Measurements from ENCODE around the gene HPSE2. TPM values are rescaled to one million over a fixed set of nuclear protein-coding genes. Genes with fewer than 3 reads are reported as not detected.

The HPSE2 gene
- total and polyA plus RNA-seq, 2 of the 8 experiments (the other 6 are each of a cell fraction or from before 2014, with no cell fraction given), result 0.41 to 0.58 TPM

DNA sequence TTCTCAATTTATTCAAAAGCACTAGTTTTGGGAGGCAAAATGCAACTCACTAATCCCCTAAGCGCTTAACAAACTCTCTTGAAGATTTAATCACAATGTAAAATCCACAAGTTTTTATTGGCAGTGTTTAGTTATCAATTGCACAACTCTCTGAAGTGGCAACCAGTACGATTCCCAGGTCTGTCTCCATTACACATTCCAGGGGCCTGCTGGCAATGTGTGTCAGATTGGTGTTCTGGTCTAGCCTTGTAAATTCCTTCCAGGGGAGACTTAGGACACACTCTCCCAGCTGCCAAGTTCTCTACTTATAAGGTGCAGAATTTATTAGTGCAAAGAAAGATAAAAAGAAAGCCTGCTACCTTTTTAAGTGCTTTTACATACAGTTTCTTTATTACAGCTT lies 624.2 kb downstream of the HPSE2 start:
- no peaks in the 10 kb centered on the region for H4K20me1 ChIP-seq (replicated peaks in 1 of 2; ENCODE audit: control insufficient read depth in 1 of 2, insufficient read depth in 2 of 2, low read length in 2 of 2)
- ChIA-PET CTCF (ENCODE audit: partially characterized antibody) (no interaction called here), POLR2A (ENCODE audit: partially characterized antibody) (no interaction called here)
- no peak for FAIRE-seq
- H3K36me3 ChIP-seq (ENCODE audit: control insufficient read depth in 2 of 4, insufficient read depth in 4 of 4, low read length in 3 of 4), result no peaks in the 10 kb centered on the region
- H4K8ac ChIP-seq (ENCODE audit: extremely low read depth, insufficient read depth, low read length), result no peak overlapping the region
- H2BK5ac ChIP-seq (ENCODE audit: low read depth, low read length), result no peak overlapping the region
- no peaks in the 10 kb centered on the region for H3K79me2 ChIP-seq (ENCODE audit: control insufficient read depth in 1 of 2, insufficient read depth in 2 of 2, low read length in 2 of 2)
- H3K56ac ChIP-seq (replicated peaks; ENCODE audit: insufficient read length, low read depth, low read length), result no peak overlapping the region
- no peak overlapping the region for H3K14ac ChIP-seq (ENCODE audit: insufficient read length)
- H3K4me3 ChIP-seq (ENCODE audit: extremely low read depth in 1 of 4, insufficient read depth in 2 of 4, low read depth in 3 of 4, low read length in 4 of 4), result no peak overlapping the region
- no peaks in the 10 kb centered on the region for H3K23me2 ChIP-seq (ENCODE audit: low read depth, low read length)
- no peak overlapping the region for H3K27ac ChIP-seq (ENCODE audit: low read depth, low read length)
- H3K27me3 ChIP-seq (replicated peaks in 1 of 4; ENCODE audit: control insufficient read depth in 3 of 4, extremely low read depth in 1 of 4, insufficient read depth in 3 of 4, low read length in 3 of 4), result no peaks in the 10 kb centered on the region
- no peak overlapping the region for H2BK15ac ChIP-seq (ENCODE audit: low read length)
- no peak overlapping the region for H2BK20ac ChIP-seq (ENCODE audit: low read length)
- TF ChIP-seq TEAD4 (IDR thresholded peaks at IDR 0.05; ENCODE audit: low read depth, low read length) (no peak), POU5F1 (IDR thresholded peaks at IDR 0.05; ENCODE audit: low read depth, low read length) (no peak), HDAC6 (IDR thresholded peaks at IDR 0.05; ENCODE audit: low read depth, low read length) (no peak), CREB1 (IDR thresholded peaks at IDR 0.05) (no peak), SP2 (IDR thresholded peaks at IDR 0.05; ENCODE audit: low read length) (no peak), CEBPB (IDR thresholded peaks at IDR 0.05; ENCODE audit: low read depth, low read length) (no peak), RXRA (IDR thresholded peaks at IDR 0.05; ENCODE audit: insufficient read depth, low read depth, low read length) (no peak), TCF12 (IDR thresholded peaks at IDR 0.05; ENCODE audit: low read depth, low read length) (no peak), POLR2A (IDR thresholded peaks at IDR 0.05; ENCODE audit: control extremely low read depth in 1 of 2, low read depth in 2 of 2, low read length in 2 of 2) (no peak), TAF1 (IDR thresholded peaks at IDR 0.05; ENCODE audit: low read depth, low read length) (no peak)
- TF ChIP-seq, protein P1, sequence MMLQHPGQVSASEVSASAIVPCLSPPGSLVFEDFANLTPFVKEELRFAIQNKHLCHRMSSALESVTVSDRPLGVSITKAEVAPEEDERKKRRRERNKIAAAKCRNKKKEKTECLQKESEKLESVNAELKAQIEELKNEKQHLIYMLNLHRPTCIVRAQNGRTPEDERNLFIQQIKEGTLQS (IDR thresholded peaks at IDR 0.05; ENCODE audit: insufficient read depth, low read depth, low read length), result no peak
- TF ChIP-seq, protein P2, sequence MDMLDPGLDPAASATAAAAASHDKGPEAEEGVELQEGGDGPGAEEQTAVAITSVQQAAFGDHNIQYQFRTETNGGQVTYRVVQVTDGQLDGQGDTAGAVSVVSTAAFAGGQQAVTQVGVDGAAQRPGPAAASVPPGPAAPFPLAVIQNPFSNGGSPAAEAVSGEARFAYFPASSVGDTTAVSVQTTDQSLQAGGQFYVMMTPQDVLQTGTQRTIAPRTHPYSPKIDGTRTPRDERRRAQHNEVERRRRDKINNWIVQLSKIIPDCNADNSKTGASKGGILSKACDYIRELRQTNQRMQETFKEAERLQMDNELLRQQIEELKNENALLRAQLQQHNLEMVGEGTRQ (IDR thresholded peaks at IDR 0.05; ENCODE audit: low read length), result no peak
- 89% methylated on average over 2 of the region's 2 CpGs; no CpG with 5 or more reads in 1 of the 2 experiments for WGBS, 2 experiments (ENCODE audit: extremely low coverage in 1 of 2, insufficient coverage in 1 of 2, insufficient read length in 1 of 2, insufficient replicate concordance in 2 of 2, low coverage in 1 of 2, low lambda C conversion rate in 2 of 2, missing lambda C conversion rate in 1 of 2)
- H2BK120ac ChIP-seq (replicated peaks; ENCODE audit: low read depth, low read length), result no peak overlapping the region
- no peak overlapping the region for H2BK12ac ChIP-seq (ENCODE audit: low read depth, low read length)
- H3K4me2 ChIP-seq (ENCODE audit: insufficient read depth in 1 of 2, low read depth in 2 of 2, low read length in 2 of 2), result no peak overlapping the region
- H3K9ac ChIP-seq (replicated peaks in 1 of 4; ENCODE audit: extremely low read depth in 1 of 4, low read depth in 3 of 4, low read length in 3 of 4), result no peak overlapping the region
- no peak overlapping the region for H3K18ac ChIP-seq (ENCODE audit: extremely low read depth, low read length)
- H2AFZ ChIP-seq (ENCODE audit: low read length), result no peak overlapping the region
- no peaks in the 10 kb centered on the region for H3K79me1 ChIP-seq (ENCODE audit: low read depth, low read length)
- peaks cover 0 to 4% (median 3%) of the 10 kb centered on the region in 4 experiments; a peak in 5 of 7 replicates for H3K4me1 ChIP-seq (replicated peaks in 1 of 4; ENCODE audit: control insufficient read depth in 3 of 4, insufficient read depth in 4 of 4, low read length in 3 of 4)
- H3K23ac ChIP-seq (ENCODE audit: insufficient read length), result no peak overlapping the region
- H2AK5ac ChIP-seq (ENCODE audit: low read depth, low read length), result no peak overlapping the region
- H4K91ac ChIP-seq (replicated peaks; ENCODE audit: insufficient read length, low read length), result no peak overlapping the region
- no peak overlapping the region for H4K5ac ChIP-seq (ENCODE audit: insufficient read length, low read depth, low read length)
- H3K4ac ChIP-seq (replicated peaks; ENCODE audit: insufficient read length, low read depth, low read length), result no peak overlapping the region
- DNase-seq (ENCODE audit: low read depth in 1 of 2, low spot score in 2 of 2), result no peak
- H3K9me3 ChIP-seq (ENCODE audit: insufficient read depth in 2 of 2, low read depth in 1 of 2, low read length in 1 of 2), result no peaks in the 10 kb centered on the region

Measured in H1 (cell line).